SK-MEL-5 (cell line): ENCODE results near the gene NKX2-3. TPM values are rescaled to one million over a fixed set of nuclear protein-coding genes. Genes with fewer than 3 reads are reported as not detected.

Experiments used
- DNase-seq: peaks from one replicate; pipeline ENCODE4 v3.0.0-alpha.2; 2016; ENCODE audit warnings: low read depth, low spot score
- in situ Hi-C: cut with HindIII; loops from 2 replicates; pipeline ENCODE4 v1.10.0; 2016; ENCODE audit warnings: low sequenced_read_pairs, high pct_unique_total_duplicates, low pct_unique_long_range_greater_than_20kb
- polyA plus RNA-seq, 2 experiments: library from polyadenylated mRNA; depleted of rRNA; stranded (reverse); fragments of >200 nt; gene quantifications; 2 replicates each; pipeline ENCODE4 v1.2.3, GENCODE V29; 2015
- total RNA-seq: library from RNA; depleted of rRNA; stranded (reverse); fragments of >200 nt; shearing (Covaris generic); gene quantifications from 2 replicates; pipeline ENCODE4 v1.2.3, GENCODE V29; 2014; rRNA removed

NKX2-3 gene
- total RNA-seq: 0.19 and 0.24 TPM in 2 replicates
- polyA plus RNA-seq (2015; cell fraction: cytosol; rRNA removed): 0.06 and 0.17 TPM in 2 replicates
- 0.35 TPM in 1 of 2 replicates, not detected in the other for polyA plus RNA-seq (2015; cell fraction: nucleus; rRNA removed)

GRCh38 chr10:99532687-99533495, at the start of gene NKX2-3:
Gene NKX2-3, plus strand, starts transcription at chr10:99532942. Its CDS starts 190 bp downstream, at chr10:99533132.
- peak; percentile 65 for DNase-seq
- in situ Hi-C loops: no loop called here

- peak; percentile 15 for DNase-seq
- in situ Hi-C loops: no loop called here
Observed at GRCh38 chr10:99484626-99485581, 47.8 kb upstream of the NKX2-3 start.

GRCh38 chr10:99487125-99487807, 45.5 kb upstream of the NKX2-3 start:
- no peak for DNase-seq
- in situ Hi-C loops: no loop called here

GRCh38 chr10:99489271-99489670, 43.5 kb upstream of the NKX2-3 start:
- in situ Hi-C loops: no loop called here
- no peak for DNase-seq

- in situ Hi-C loops: no loop called here
- DNase-seq: no peak
Observed at GRCh38 chr10:99497343-99498025, 35.3 kb upstream of the NKX2-3 start.

- in situ Hi-C loops: no loop called here
- no peak for DNase-seq
Observed at GRCh38 chr10:99506416-99506815, 26.3 kb upstream of the NKX2-3 start.

GRCh38 chr10:99507265-99507664, 25.5 kb upstream of the NKX2-3 start:
- DNase-seq: no peak
- in situ Hi-C loops: no loop called here

- DNase-seq: no peak
- in situ Hi-C loops: no loop called here
Observed at GRCh38 chr10:99513061-99513460, 19.7 kb upstream of the NKX2-3 start.

GRCh38 chr10:99519690-99520039, 13.1 kb upstream of the NKX2-3 start:
- DNase-seq: no peak
- in situ Hi-C loops: no loop called here

- DNase-seq: no peak
- in situ Hi-C loops: no loop called here
Observed at GRCh38 chr10:99520040-99520846, 12.5 kb upstream of the NKX2-3 start.

- no peak for DNase-seq
- in situ Hi-C loops: no loop called here
Observed at GRCh38 chr10:99520847-99521764, 11.6 kb upstream of the NKX2-3 start.

- in situ Hi-C loops: no loop called here
- DNase-seq: no peak
Observed at GRCh38 chr10:99521765-99522469, 10.8 kb upstream of the NKX2-3 start.

GRCh38 chr10:99522470-99523250, 10.1 kb upstream of the NKX2-3 start:
- in situ Hi-C loops: no loop called here
- no peak for DNase-seq

- in situ Hi-C loops: no loop called here
- DNase-seq: no peak
Observed at GRCh38 chr10:99523251-99523773, 9.4 kb upstream of the NKX2-3 start.
